GM21515 (cell line): ENCODE results near the gene MATN3.
"Not testable (repeated sequence)": the region's sequence is repeated elsewhere in the genome, so short reads cannot be mapped to it uniquely, and the experiment has no call there.

Experiments used
- ATAC-seq: cut with Tn5 transposase; IDR thresholded peaks from one replicate; pipeline ENCODE4 v1.9.1; 2021; ENCODE audit not compliant: unreplicated experiment

The MATN3 gene, protein sequence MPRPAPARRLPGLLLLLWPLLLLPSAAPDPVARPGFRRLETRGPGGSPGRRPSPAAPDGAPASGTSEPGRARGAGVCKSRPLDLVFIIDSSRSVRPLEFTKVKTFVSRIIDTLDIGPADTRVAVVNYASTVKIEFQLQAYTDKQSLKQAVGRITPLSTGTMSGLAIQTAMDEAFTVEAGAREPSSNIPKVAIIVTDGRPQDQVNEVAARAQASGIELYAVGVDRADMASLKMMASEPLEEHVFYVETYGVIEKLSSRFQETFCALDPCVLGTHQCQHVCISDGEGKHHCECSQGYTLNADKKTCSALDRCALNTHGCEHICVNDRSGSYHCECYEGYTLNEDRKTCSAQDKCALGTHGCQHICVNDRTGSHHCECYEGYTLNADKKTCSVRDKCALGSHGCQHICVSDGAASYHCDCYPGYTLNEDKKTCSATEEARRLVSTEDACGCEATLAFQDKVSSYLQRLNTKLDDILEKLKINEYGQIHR

DNA sequence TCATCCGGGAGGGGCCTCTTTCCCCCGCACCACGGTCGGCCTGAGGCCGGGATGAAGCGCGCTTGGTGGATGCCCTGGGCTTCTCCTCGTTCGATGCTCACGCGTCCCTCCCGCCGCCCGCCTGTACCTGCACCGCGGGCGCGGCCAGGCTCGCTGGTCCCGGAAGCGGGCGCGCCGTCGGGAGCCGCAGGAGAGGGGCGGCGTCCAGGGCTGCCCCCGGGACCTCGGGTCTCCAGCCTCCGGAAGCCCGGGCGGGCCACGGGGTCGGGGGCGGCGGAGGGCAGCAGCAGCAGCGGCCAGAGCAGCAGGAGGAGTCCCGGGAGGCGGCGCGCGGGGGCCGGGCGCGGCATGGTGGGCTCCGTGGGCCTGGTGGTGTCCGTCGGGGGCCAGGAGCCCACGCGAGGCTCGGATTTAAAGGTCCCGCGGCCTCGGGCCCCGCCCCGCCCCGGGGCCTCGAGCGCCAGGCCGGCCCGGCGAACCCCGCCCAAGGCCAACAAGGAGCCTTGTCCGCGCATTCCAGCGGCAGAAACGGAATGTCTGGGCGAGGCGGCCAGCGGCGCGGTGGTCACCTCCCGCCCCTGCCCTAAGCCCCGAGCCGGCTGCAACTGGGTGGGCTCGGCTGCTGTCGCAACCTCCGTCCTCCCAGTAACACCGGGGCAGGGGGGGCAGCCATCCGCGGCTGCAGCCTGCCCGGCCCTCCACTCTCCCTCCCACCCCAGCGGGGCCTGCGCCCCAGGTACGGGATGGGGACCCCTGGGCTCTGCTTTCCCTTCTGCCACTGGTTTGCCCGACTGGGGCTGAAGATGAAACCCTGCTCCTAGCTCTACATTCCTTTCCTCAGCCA, at the start of gene MATN3:
Gene MATN3, minus strand, starts transcription at position 387 of the 844 bp plus-strand sequence. Its CDS starts 37 bp downstream, at position 350.
- no peak for ATAC-seq

DNA sequence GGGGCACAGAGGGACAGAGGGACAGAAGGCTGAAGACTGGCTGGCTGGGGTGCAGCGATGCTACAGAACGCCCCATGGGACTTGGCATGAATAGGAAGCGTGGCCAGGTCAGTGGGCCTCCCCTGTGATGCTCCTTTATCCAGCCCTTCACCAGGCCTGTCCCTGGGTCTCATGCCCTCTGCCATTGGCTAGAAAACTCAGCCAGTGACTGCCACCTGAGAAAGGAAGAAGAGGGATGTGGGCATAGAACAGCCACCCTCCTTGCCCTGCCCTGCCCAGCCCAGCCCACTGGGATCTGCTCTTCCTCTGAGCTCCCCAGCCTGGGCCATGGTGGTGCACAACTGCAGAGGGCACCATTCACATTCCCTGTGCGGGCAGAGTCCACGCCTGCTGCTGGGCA, 49.5 kb upstream of the MATN3 start:
- no peak for ATAC-seq

DNA sequence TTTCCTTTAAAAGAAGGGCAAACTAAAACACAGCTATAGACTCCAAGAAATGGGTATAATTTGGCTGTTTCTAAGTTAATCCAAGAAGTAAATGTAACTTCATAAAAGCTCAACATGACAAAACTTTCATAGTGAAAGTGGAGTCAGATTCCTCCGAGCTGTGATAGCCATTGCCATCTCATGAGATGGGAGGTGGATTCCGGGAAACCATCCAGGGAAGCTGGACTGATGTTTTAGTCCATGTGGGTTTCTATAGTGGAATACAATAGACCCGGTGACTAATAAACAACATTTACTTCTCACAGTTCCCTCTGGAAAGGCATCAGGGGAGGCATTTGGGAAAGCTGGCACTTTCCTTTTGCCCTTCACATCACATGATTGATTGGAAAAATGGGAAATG, 49.0 kb upstream of the MATN3 start:
- no peak for ATAC-seq

DNA sequence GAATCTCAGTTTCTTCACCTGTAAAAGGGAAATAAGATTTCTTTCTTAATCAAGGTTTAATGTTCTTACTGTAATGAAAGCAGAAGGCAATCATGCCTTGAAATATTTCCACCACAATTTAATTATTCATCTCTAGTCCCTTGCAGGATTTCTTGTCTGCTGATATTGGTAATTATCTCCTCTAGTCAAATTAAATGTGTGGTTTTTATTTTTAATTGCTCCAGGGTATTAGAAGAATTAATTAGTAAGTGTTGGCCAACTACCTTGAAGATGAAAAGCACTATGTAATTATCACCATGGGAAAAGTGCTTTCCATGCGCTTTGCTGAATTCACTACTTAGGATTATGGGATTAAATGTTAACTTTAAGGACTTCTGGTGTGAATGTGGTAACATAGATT, 47.6 kb upstream of the MATN3 start:
- no peak for ATAC-seq

DNA sequence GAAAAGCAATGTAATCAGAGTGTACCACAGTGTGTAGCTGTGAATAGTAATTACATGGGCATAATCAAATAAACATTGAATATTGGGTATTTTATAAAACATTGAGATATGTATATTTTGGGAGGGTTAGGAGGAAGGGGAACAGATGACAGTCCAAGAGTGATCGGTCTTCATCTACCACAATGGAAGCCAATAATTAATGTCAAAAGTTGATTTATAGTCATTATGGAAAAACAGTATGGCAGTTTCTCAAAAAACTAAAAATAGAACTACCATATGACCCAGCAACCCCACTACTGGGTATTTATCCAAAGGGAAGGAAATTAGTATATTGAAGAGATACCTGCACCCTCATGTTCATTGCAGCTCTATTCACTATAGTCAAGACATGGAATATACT, 44.8 kb upstream of the MATN3 start:
- ATAC-seq = no peak

DNA sequence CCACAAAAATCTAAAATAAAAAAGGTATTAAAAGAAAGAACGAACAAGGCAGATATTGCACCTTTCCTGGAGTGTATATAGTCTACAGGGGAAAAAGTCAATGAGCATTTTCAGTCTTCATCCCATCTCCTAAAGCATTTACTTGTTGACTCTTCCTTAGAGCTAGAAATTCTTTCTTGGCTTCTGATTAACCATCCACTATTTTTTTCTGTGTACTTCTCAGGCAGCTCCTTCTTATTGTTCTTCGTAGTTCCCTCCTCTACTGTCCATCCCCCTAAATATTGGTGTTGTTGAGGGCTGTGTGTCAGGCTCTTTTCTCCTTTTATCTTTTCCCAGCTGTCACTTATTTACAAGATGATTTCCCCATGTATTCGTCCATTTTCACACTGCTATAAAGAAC, 42.5 kb upstream of the MATN3 start:
- no peak for ATAC-seq

DNA sequence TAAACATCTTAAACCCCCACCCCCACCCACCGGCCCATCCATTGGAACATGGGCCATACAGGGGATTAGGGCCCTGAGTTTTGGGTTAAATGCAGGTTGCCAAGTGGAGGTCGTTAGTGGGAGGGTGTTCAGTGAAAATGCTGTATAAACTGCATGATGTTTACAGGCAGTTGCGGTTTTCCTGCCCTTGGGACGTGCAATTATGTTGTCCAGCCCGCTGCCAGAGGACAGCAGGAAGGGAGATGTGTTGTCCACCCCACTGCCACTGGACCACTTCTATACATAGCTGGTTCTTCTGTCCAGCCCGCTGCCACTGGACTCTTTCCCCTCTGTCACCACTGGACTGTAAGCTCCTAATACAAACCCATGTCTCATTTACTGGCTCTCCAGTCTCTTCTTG, 41.7 kb upstream of the MATN3 start:
- ATAC-seq = no peak

DNA sequence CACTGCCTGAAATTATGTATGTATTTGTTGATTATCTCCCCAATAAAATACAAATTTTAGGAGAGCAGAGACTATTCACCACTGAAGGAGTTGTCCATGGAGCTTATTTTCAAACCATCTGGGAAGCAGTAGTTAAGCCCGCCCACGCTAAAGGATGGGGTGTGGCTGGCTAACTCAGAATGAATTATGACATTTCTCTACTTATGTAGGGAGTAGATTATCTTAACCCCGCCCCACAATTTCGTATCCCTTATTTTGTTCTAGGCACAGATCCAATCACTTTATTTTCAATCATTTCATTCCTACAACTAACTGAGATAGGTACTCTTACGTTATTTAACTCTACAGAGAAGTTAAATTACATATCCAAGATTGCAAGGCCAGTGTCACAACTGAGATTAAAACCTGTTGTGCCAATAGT, 40.4 kb upstream of the MATN3 start:
- no peak for ATAC-seq

DNA sequence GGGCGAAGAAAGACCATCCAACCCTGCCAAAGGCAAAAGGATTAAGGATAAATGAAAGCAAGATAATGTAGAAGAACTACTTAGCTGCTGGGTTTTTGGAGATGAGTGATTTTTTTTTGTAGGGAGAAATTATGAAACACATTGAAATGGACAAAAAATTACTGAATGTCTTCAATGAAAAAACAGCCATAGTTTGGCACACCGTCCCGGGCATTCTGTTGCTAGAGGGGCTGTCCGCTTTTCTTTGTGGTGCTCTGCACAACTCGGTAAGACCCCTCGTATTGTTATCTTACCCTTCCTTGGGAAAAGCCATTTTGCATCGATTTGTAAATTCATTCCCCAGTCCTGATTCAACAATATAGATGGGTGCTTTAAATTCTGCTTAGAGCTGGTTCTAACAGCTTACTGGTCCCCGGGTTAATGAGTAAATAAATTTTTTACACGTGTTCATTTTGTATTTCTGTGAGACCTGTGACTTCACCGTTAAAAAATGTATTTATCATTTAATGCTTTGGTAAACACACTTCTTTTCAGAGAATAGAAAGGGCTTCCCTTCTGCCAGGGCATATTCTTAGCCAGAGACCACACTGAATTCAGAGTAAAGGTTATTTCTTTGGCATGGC, 39.9 kb upstream of the MATN3 start:
- ATAC-seq = no peak

DNA sequence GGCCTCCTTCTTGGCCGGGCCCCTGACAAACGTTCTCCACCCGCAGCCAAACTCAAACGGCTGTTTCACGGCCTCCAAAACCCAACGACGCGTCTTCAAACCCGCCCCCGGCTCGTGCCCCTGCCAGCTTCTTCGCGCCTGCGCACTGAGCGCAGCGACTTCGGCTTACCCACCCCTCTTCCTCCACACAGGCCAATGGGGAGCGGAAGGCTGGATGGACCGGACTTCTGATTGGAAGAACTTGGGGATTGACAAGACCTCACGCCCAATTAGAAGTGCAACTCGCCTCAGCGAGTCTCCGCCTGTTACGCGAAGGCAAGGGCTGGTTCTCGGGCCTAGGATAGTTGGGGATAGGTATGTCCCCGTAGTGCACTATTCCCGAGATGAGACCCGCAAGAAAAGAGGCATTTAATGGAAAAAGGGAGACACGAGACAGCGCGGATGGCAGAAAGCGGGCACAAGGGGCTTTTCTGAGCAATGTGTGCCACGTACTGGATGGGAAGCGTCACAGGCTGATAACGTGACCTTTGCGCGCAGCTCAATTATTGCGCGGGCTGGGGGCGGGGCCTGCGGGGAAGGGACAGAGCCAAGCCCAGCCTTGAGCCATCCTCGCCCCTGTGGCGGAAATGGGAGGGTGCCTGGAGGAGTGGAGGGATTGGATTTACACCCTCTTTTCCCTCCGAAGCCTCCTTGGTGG, 39.2 kb upstream of the MATN3 start, which contains the start of gene LAPTM4A:
Gene LAPTM4A, minus strand, starts transcription at position 97 of the 697 bp plus-strand sequence. CDS start 108 bp downstream, outside the sequence.
- ATAC-seq = peak; percentile 96

DNA sequence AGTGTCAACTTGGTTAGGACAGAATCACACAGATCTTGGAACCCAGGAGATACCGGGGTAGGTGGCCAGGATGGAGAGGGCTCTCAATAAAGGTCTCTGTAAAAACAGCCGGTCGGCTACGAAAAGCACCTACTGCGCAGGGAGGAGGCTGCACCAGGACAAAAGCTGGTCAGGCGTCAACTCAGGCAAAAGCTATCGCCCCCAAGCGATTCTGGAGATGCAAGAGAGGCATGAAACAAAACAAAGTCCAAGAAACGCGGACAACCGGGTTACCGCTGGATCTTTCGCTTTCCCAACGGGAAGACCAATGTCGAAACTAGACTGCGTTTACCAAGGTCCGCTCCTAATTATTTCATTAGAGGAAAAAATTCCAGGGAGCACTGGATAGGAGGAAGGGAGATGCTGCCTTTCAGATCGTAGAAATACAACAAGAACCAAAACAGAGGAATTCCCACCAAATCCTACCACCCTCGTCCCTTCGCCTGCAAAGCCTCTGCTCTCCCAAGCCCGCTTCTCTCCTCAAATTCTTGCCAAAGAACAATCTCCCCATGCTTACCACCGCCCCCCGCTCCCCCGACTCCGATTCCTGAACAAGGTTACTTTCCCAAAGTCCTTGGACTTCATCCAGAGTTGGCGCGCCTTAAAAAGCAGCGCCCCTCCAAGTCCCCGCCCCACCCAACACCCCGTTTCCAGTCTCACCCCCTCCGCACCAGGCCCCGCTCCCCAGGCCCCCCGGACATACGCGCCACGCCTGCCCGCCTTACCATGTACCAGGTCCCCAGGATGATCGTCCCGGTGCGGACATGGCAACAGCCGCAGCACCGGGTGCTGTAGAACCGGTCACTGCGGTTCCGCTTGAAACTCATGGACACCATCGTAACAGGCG, 38.4 kb upstream of the MATN3 start:
- ATAC-seq = peak; percentile 26

DNA sequence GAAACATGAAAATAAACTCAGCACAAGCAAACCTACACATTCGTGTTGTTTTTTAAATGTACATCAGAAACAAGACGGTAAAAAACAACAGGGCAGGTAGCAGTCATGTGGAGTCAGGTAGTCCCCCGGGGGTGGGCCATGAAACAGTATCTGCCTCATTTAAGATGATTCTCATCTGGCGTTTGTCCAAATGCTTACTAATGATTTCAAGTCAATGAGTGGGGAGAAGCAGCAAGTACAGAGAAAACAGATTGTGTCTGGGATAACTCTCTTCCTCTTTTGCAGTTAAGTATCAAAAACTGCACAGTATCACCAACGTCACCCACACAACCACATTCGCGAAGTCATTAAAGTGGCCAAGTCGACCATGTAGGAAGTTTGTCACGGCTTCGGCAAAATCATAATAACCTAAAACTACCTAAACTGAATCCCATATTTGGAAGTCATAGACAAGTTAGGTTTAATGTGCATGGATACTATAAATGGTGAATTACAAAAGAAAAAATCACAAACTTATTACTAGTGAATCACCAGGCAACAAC, 37.7 kb upstream of the MATN3 start:
- no peak for ATAC-seq

DNA sequence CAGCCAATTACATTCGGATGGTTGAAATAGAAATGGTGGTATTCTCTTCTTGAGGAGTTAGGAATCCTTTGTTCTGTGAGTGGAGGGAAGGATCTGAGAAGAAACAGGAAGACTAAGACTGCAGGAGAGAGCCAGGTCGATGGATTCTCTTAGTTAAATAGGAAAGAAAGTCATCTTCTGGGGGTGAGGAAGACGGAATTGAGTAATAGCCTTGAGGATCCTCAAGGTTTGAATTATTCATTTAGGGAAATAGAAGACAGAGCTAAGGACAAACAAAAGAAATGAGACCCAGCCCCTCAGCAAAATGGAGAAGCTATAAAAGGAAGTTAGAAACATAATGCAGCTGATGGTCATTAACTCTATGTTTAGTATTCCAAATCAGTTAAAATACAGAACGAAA, 37.2 kb upstream of the MATN3 start:
- ATAC-seq = no peak

DNA sequence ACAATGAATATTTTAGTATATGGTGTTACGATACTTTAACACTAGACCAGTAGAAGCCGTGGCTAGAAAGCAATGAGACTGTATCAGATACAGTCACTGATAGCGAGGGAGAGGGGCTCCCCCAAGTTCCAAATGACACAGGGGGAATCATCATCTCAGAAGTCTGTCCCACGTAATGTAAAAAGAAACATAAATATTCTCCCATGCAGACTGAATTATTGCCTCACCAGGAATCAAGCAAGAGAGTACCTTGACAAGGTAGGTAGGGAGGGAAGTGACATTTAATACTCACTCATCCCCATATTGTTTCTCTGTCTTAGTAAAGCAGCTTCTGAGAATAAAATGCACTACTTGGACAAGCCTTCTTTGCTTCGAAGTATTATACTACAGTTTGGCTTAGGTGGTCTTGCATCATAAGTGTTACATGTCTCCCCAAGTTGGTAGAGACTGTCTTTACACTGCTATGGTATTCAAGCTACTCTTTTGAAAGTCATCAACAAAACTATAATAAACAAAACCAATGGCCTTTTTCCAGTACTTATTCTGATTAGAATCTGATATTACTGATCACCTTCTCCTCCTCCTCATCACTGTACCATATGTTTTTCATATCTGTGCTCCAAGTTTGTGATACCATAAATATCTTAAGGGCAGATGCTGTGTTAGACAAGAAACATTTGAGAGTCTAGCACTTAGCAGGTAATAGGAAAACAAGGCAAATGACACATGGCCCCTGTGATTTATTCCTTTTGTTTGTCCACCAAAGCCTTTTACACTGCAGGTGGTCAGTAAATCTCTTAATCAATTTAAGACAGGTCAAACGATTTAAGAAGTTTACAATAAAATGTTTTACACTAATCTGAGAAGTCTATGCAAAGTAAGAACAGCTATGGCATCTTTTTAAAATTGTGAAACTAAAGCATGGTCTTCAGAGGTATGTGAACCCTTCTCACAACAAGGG, 36.3 kb upstream of the MATN3 start:
- ATAC-seq = no peak

DNA sequence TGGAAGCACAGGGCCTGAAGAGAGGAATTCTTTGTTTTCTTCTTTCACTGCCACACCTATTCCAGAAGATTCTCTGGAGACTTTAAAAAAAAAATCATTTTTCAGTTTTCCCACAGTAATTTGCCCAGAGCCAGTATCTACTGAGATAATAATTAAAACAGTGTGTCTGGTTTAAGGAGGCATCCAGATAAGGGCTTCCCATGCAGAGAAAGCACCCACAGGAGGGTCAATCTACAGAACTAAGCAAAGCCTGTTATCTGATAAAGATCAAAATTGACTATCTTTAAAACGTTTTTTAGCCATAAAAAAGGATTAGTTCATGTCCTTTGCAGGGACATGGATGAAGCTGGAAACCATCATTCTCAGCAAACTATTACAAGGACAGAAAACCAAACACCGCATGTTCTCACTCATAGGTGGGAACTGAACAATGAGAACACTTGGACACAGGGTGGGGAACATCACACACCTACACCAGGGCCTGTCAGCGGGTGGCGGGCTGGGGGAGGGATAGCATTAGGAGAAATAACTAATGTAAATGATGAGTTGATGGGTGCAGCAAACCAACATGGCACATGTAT, 33.3 kb upstream of the MATN3 start:
- not testable (repeated sequence) for ATAC-seq

DNA sequence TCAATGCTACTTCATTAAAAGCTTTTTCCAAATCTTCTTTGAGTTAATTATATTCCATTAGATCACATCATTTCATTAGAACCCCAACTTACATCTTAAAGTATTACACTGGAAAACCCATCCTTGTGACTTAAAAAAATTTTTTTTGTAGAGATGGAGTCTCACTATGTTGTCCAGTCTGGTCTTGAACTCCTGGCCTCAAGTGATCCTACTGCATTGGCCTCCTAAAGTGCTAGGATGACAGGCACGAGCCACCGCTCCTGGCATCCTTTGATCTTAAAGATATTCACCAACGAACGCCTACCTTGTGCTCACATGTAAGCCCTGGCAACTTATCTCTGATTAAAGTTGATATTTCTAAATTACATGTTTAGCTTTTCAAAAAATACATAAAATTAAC, 32.3 kb upstream of the MATN3 start:
- ATAC-seq = no peak

DNA sequence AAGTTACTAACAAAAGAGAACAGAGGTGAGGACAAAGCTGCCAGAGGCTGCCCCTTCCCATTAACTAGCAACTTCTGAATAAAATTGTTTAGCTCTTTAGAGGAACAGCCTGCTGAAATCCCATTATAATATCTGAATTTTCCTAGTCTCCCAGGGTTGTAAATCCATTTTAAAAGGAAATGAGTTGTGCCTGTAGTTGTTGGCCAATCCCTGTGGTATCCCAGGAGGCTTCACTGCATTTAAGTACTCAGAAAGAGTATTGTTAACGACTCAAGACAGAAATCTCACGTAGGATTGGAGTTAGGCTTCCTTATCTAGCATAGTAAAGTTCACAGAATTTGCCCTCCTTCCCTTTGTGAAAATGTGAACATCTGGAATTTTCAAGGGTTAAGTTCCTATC, 30.1 kb upstream of the MATN3 start:
- no peak for ATAC-seq
